ENCODE data around the gene PSMA5.
"Not testable (repeated sequence)": the region's sequence is repeated elsewhere in the genome, so short reads cannot be mapped to it uniquely, and the experiment has no call there.

The PSMA5 gene

GRCh38 chr1:109426281-109427170 lies at the start of gene PSMA5:
TSS of gene PSMA5 (minus strand) at chr1:109426448. CDS start at chr1:109426330, 118 bp downstream.
- peak; percentile 93 for DNase-seq

GRCh38 chr1:109475261-109475660 lies 49.0 kb upstream of the PSMA5 start:
- no peak for DNase-seq

GRCh38 chr1:109474697-109475096 lies 48.4 kb upstream of the PSMA5 start:
- no peak for DNase-seq

GRCh38 chr1:109473284-109474057 lies 47.2 kb upstream of the PSMA5 start:
- DNase-seq = not testable (repeated sequence)

- no peak for DNase-seq
These were observed 46.5 kb upstream of the PSMA5 start for GRCh38 chr1:109472779-109473178.

GRCh38 chr1:109470245-109470644 lies 44.0 kb upstream of the PSMA5 start:
- no peak for DNase-seq

GRCh38 chr1:109468903-109469302 lies 42.7 kb upstream of the PSMA5 start:
- DNase-seq = no peak

GRCh38 chr1:109468061-109468460 lies 41.8 kb upstream of the PSMA5 start:
- DNase-seq = no peak

- DNase-seq = no peak
These were observed 41.1 kb upstream of the PSMA5 start for GRCh38 chr1:109467301-109467777.

GRCh38 chr1:109466452-109467300 lies 40.4 kb upstream of the PSMA5 start, which contains the start of gene SYPL2:
TSS of gene SYPL2 (plus strand) at chr1:109466546. CDS start at chr1:109466844, 298 bp downstream.
- DNase-seq = peak; percentile 25

- no peak for DNase-seq
These were observed 39.8 kb upstream of the PSMA5 start for GRCh38 chr1:109466125-109466451.

- no peak for DNase-seq
These were observed 31.6 kb upstream of the PSMA5 start for GRCh38 chr1:109457819-109458218.

GRCh38 chr1:109454497-109455133 lies 28.4 kb upstream of the PSMA5 start:
- no peak for DNase-seq

GRCh38 chr1:109447524-109447923 lies 21.3 kb upstream of the PSMA5 start:
- DNase-seq = no peak

- DNase-seq = not testable (repeated sequence)
These were observed 19.9 kb upstream of the PSMA5 start for GRCh38 chr1:109445949-109446695.

- no peak for DNase-seq
These were observed 18.1 kb upstream of the PSMA5 start for GRCh38 chr1:109444346-109444745.

- no peak for DNase-seq
These were observed 17.2 kb upstream of the PSMA5 start for GRCh38 chr1:109443476-109443875.

- no peak for DNase-seq
These were observed 14.8 kb upstream of the PSMA5 start for GRCh38 chr1:109441069-109441468.

- no peak for DNase-seq
These were observed 12.6 kb upstream of the PSMA5 start for GRCh38 chr1:109438798-109439297.

GRCh38 chr1:109434484-109434883 lies 8.2 kb upstream of the PSMA5 start:
- no peak for DNase-seq

GRCh38 chr1:109433322-109433721 lies 7.1 kb upstream of the PSMA5 start:
- DNase-seq = no peak
